Epidermal melanocyte (primary cell): Measurements from ENCODE around the gene PACS2.

Source experiments
- DNase-seq: peaks from one replicate; pipeline ENCODE4 v3.0.0; 2011; ENCODE audit warnings: low spot score; ENCODE audit not compliant: insufficient read length

Gene PACS2

DNA sequence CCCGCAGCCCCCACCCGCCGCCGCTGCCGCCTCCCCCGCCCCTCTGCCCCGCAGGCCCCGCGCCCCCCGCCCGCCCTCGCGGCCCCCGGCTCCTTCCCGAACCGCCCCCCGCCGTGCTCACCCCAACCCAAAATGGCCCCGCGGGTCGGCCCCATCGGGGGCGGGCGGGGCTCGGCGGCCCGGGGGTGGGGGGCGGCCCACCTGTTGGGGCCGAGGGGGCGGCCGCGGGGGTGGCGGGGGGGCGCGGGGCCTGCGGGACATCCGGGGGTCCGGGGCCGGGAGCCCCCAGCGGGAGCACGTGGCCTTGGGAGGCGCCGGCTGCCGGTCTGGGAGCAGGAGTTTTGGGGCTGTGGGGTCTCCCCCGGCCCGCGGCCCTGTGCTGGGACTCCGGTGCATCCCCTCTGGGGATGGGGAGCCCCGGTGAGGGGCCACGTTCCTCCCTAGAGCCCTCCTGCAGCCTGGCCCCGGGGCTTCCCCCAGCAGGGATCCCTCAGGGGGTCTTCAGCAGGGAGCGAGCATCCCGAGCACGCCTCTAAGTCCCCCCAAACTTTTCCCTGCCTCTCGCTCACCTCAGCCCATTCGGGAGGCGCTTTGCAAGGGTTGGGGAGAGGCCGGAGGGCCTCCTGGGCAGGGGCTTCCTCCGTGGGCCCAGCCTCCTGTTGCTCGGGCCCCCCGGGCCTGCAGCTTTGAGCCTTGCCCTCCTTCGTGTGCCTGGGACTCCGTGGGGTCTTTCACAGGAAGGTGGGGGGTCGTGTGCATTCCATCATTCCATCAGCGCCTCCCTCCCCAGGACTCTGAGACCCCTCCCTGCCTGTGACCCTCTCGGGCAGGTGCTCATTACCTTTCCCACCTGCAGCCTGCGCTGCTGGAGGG, 105.8 kb downstream of the PACS2 start:
- DNase-seq: no peak

DNA sequence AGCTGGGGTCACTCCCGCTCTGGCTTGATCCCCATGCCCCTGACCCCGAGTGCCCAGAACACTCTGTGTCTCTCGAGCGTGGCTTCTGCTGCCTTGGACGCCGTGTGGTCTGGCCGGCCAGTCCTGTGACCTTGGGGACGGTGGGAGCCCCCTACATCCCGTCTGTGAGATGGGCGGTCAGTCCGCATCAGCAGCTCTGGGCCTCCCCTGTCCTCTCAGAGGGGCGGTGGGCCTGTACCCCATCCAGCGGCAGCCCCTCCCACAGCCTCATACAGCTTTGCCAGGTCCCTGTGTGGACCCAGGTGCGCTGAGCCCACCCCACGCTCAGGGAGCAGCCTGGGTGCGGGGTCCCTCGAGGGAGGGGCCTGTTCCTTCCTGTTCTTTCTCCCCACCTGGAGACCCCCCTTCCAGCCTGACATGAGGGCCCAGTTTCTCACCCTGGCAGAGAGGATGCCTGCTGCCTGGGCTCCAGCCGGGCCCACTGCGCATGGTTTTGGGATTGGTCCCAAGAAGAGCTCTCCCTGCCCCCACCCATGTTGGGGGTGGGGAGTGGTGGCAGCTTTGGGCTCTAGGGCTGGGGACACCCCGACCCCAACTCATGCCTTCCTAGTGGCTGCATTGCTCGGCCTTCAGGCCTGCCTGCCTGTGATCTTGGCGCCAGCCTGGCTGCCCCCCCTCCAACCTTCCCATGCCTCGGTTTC, 106.6 kb downstream of the PACS2 start:
- DNase-seq: no peak

DNA sequence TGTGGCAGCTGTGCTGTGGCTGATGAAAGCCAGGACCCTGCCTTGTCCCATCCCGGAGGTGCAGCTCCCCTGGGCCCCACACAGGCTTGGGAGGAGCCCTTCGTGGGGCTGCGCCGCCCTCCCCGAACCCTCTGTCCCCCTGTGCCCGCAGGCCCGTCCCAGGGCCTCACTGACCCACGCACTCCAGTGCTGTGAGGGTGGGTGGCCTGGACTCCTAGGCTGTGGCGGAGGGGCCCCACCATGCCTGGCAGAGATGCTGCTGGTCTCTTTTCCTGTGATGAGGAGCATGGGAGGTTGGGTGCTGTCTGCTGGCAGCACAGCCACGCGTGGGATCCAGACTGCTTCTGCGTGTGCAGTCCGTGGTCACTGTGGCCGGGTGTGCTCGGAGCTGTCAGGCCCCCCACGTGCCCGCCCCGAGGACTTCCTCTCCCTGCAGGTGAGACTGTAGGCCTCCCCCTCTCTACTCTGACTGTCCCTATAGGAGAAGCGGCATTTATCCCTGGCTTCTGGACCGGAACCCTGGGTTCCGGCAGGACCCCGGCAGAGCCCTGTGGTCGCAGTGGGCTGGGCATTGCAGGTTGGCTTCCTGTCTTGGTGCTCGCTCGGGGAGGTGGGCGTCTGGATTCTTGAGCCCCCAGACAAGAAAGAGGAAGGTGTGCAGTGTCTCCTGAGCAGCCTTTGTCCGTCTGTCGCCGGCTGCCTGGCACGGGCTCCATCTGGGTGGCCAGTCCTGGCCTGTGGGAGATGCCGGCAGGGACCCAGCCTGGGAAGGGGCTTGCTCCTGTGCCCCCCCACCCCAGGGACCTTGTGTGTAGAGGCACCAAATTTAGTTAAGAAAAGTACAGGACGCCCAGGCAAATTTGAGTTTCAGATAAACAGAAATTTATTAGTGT, 107.4 kb downstream of the PACS2 start:
- no peak for DNase-seq

DNA sequence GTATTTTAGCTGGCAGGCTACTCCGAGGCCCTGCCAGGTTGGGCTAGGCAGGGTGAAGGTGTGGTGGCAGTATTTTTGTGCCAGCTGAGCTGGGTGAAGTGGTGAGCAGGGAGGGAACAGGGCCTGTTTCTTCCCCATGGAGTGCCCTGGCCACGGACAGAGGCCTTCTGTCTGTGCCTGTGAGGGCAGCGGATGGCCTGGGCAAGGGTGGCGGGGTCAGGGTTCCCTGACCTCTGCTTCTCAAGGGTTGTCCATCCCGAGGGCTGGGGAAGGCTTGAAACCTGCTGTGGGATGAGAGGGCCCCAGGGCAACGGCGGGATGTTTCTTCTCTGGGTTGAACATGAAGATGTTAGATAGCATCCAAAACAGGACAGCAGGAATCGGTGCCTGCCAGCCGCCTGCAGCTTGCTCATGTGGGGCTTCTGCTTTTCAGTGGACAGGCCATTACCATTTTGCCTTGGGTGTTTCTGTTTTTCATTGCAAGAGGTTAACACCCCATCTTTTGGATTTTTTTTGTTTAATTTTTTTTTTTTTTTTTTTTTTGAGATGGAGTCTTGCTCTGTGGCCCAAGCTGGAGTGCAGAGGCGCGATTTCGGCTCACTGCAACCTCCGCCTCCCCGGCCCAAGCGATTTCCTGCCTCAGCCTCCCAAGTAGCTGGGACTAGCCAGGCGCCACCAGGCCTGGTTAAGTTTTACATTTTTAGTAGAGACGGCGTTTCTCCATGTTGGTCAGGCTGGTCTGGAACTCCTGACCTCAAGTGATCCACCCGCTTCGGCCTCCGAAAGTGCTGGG, 108.3 kb downstream of the PACS2 start:
- DNase-seq: no peak

DNA sequence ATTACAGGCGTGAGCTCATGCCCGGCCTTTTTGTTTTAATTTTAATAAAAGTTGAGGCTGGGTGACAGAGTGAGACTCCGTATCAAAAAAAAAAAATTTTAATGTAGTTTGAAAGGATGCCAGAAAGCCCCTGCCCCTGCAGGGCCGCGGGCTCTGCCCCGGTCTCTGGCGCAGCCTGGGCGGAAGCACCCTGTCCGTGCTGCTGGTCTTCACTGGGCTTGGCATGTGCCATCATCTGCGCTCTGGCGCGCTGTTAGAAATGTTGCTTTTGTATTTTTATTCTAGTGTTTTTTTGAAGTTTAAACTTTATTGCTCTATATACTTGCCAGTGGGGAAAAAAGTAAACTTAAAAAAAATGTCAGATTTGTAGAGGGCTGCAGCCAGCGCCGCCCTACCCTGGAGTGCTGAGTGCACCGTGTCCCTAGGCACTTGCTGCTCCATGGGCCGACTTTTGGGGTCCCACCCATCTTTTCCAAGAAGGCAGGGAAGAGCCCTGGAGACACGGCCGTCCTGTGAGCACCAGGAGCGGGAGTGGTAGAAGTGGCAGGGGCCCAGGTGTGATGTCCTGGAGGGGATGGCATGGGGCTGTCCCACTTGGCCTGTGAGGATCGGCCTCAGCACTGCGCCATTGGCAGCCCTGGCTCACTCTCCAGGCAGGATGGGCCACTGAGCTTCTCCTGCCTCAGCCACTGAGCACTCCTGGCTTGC, 109.1 kb downstream of the PACS2 start:
- no peak for DNase-seq

DNA sequence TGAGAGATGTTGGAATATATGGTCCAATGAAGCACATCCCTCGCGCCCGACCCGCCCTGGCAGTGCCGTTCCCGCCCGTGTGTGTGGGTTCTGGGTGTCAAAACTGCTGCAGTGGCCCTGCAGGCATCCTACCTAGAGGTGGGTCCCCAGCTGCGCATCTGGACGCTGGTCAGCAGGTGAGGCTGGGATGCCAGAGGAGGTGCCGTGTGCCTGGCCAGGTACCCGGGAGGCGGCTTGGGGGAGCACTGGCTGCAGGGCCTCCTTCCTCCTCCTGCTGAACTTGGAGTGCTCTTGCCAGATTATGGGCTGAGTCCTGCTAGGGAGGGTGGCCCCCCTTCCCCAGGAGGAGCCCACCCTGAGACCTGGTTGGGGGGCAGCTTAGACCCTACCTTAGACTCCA, 110.3 kb downstream of the PACS2 start:
- DNase-seq: no peak

DNA sequence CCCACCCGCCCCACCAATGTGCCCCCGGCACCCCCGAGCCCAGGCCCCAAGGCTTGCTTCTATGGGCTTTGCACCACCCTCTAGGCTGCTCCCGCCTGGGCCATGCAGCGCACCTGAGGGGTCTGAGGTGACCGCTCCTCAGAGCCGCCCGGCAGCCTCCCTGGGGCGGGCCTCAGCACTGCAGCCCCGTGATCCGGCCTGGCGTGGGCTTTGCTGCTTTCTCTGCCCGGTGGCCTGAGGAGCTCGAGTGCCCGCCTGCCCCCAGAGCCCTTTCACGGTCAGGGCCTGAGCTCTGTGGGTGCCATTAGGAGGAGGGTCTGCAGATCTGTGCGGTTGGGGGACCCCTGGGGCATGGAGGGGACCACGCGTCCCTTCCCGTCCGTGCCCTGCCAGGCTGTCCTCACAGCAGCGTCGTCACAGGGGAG, 111.3 kb downstream of the PACS2 start:
- no peak for DNase-seq

DNA sequence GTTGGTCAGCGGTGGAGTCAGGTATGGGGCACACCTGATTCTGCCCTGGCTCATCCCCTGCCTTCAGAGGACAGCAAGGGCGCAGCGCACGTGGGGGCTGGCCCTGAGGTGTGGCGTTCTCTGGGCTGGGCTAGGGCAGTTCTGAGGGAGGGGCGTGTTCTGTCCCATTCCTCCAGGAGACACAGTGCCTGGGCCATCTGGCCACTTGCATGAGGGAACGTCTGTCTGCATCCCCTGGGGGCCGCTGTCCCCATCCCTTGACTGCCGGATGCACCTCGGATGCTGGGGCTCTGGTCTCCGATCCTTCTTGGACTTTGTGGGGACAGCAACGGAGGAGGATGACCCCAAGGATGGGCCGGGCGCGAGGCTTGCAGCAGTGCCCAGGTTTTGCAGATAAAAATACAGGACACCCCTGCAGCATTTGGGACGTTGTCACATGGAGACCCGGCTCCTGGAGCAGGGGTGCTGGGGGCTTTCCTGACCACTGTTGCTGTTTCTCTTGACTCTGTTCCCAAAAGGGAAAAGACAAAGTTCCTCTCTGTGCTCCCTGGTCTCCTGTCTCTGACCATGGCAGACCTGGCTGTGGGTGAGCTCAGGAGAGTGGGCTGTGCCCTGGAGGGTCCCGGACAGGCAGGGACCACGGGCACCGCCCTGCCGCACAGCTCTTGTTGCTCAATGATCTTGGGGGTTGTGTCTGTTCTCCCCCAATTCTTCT, 112.0 kb downstream of the PACS2 start:
- no peak for DNase-seq

DNA sequence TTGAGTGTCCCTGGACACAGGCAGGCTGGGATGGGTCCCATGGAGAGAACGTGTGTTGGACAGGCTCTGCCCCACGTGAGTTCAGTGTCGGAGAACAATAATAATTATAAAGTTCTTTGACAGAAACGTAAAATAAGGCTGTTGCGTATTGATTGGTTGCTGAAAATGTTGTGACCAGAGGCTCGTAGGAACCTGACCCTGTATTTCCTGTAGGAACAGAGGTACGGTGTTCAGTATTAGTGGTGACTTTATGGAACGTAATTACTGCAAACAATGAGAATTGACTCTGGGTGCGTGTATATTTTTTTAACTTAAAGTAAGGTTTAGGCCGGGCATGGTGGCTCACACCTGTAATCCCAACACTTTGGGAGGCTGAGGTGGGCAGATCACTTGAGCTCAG, 112.9 kb downstream of the PACS2 start:
- DNase-seq: no peak

DNA sequence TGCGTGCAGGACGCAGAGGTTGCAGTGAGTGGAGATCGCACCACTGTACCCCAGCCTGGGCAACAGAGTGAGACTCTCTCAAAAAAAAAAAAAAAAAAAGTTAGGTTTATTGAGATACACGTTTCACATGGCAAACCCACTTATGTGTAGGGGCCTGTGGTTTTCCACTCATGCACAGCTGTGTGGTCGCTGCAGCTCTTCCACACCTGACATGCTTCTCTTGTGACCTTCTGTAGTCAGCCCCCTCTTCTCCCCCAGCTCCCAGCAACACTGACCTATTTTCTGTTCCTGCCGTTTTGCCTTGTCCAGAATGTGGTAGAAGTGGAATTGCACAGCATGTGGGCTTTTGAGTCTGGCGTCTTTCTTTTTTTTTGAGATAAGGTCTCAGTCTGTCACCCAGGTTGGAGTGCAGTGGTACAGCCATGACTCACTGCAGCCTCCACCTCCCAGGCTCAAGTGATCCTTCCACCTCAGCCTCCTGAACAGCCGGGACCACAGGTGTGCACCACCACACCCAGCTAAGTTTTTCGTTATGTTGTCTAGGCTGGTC, 113.5 kb downstream of the PACS2 start:
- DNase-seq: no peak

DNA sequence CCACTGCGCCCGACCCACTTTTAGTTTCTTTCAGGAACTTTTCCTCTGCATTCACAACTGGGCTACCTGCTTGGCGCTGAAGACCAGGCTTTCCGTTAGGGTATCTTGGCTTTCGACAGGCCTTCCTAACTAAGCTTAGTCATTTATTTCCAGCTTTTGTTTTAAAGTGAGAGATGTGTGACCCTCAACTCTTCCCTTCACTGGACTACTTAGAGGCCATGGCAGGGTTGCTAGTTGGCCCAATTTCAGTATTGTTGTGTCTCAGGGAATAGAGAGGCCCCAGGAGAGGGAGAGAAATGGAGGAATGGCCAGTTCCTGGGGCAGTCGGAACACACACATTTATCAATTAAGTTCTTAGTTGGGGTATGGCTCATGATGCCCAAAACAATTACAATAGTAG, 115.5 kb downstream of the PACS2 start:
- no peak for DNase-seq

DNA sequence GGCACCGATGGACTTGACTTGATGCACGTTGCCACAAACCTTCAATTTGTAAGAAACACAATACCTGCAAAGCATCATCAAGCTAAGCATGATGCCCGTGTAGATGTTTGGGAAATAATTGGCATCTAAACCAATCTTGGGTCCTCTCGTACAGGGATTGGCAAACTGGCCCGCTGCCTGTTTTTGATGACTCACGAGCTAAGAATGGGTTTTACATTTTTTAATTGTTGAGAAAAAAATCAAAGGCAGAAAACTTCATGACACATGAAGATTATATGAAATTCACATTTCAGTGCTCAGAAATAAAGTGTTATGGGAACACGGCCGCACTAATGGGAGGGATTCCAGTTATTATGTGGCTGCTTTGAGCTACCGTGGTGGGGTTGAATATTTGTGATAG, 116.0 kb downstream of the PACS2 start:
- no peak for DNase-seq

DNA sequence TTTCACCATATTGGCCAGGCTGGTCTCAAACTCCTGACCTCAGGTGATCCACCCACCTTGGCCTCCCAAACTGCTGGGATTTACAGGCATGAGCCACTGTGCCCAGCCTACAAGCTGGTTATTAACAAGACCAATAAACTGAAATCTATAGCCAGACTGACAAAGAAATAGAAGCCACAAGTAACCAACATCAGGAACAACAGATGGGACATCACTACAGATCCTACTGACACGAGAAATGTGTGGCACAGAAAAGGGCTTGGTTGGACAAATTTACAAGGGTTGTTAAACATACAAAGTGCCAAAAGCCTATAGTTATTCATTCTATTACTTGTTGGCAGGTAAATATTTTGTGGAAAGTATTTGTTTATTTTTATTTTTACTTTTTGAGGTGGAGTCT, 116.7 kb downstream of the PACS2 start:
- DNase-seq: no peak

DNA sequence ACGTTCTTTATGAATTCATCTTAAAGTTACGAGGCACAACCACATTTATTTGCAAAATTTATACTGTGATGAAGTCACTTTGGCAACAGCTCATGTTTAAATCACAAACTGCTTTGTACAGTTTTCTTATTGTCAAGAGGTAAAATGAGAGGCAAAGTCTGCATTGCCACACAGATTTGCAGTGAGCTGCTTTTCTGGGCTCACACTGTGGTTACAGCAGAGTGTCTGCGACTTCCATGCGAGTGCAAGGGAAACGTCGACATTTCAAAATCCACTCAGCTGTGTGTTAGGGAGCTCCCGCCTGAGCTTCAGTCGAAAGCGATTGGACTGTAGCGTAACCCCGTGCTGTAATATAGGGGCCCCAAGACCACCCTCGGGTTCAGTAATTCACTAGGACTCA, 118.1 kb downstream of the PACS2 start:
- DNase-seq: no peak

DNA sequence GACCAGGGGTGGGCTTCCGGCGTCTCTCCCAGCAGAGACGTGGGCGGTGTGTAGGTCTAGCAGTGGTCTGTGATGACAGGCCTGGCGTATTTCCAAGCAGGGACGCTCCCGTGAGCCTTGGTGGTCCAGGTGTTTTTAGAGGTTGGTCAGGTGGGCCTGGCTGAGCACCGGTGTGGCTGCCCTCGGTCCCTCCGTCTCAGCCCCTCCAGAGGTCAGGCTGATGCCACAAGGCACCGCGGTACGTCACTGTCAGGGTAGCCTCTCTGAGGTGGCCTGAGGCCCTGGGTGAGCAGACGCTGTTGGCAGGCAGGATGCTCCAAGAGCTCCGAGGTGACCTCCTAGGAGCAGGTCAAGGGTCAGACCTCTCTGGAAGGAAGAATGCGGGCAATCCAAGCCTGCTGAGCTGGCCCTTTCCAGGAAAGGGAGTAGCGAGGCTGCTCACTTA, 118.6 kb downstream of the PACS2 start:
- DNase-seq: no peak

DNA sequence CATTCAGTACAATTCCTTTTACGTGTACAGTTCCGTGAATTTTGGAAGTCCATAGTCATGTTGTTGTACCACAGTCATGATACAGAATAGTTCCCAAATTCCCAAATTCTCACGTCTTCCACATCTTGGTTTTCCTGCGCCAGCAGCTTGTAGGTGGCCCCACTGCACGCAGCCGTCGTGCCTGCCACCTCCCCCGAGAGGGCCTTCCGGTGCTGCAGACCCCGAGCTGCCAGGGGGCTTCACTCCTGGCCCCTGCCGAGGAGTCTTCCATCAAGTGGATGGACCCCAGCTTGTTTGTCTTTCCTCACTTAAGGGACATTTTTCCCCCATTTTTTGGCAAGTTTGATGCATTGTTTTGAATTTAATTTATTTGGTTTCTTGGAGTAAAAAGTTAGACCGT, 121.9 kb downstream of the PACS2 start:
- no peak for DNase-seq

DNA sequence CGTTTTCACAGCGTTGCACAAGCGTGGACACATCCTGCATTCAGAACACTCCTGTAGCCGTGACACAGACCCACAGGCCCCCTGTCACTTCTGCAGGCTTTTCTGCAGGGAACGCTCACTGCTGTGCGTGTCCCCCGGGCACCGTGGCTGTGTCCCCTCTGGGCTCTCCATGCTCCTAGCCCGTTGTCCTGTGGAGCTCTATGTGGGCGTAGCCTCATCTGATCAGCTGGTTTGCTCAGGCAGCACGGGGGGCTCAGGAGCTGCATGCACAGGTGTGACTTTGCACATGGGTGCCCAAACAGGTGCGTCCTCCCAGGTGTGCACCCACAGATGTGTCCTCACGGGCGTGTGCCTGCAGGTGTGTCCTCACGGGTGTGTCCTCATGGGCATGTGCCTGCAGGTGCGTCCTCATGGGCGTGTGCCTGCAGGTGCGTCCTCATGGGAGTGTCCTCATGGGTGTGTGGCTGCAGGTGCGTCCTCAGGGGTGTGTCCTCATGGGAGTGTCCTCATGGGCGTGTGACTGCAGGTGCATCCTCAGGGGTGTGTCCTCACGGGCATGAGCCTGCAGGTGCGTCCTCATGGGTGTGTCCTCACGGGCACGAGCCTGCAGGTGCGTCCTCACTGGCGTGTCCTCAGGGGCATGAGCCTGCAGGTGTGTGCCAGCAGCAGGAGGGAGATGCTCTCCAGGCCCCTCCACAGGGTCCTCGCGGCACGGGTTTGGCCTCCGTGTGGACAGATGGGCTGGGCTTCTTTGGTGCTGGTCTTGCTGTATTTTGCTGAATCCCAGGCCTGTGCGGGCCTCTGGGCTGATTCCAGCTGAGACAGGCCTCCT, 122.6 kb downstream of the PACS2 start:
- DNase-seq: no peak

DNA sequence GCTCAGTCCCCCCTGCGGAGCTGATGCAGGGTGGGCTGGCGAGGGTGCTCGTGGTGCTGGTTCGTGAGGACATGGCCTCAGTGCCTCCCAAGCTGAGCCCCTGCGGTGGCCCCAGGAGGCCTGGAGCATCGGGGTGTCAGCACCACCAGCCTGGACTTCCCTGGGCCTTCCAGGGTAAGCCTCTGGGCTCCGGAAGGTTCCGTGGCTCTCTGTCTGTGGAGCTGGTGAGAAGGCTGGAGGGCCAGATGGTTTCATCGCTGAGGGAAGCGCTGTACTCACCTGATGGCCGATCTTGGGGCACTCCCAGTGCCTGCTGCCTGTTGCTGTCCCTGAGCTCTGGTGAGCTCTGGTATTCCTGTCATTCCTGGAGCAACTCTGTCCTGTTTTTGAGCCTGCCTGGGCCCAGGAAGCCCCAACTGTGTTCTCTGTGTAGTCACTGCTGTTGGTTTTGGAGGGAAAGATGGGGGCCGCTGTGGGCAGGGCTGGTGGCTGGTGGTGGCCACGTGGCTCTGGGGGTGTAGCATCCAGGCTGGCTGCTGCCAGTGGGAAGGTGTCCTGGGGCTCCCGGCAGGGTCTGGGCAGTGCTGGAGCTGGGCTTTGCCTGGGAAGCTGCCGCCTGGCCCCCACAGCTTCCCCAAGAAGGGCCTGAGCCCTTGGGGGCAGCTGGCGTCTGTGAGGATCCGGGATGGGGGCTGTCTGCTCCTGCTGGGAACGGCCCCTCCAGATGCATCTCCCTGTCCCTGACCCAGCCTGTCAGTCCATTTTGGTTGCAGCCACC, 123.4 kb downstream of the PACS2 start:
- DNase-seq: no peak
